ENCODE measurements around the gene LSM7.
"Not testable (repeated sequence)": the region's sequence is repeated elsewhere in the genome, so short reads cannot be mapped to it uniquely, and the experiment has no call there.

LSM7 gene

DNA sequence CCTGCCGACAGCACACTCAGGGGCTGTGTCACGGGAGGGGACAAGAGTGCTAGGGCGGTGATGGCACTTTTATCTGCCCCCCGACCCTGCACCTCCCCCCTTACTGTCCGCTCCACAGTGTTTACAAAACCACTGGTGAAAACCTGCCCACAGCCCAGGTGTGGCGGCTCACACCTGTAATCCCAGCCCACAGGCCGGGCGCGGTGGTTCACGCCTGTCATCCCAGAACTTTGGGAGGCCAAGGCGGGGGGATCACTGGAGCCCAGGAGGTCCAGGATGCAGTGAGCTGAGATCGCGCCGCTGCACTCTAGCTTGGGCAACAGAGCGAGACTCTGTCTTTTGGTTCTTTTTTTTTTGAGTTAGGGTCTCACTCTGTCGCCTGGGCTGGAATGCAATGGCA, 32.2 kb downstream of the LSM7 start:
- no peak for DNase-seq

- no peak for DNase-seq
These were observed 33.6 kb downstream of the LSM7 start for GRCh38 chr19:2294687-2295335.

DNA sequence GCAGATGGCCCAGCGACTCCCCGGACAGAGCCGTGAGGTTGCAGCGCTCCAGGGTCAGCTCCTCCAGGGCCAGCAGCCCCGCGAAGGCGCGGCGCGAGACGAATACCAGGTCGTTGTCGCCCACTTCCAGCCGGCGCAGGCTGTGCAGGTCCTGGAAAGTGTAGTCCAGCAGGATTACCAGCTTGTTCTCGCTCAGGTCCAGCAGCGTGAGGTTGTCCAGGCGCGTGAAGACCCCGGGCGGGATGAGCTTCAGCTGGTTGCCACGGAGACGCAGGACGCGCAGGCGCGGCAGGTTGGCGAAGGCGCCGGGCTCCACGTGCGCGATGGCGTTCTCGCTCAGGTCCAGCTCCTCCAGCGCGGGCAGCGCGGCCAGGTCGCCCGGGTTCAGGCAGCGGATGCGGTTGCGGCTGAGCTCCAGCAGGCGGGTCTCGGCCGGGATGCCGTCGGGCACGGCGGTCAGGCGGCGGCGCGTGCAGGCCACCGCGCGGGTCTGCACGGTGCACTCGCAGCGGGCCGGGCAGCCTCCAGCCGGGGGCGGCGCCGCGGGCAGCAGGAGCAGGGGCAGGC, 37.1 kb downstream of the LSM7 start:
- DNase-seq, result no peak

DNA sequence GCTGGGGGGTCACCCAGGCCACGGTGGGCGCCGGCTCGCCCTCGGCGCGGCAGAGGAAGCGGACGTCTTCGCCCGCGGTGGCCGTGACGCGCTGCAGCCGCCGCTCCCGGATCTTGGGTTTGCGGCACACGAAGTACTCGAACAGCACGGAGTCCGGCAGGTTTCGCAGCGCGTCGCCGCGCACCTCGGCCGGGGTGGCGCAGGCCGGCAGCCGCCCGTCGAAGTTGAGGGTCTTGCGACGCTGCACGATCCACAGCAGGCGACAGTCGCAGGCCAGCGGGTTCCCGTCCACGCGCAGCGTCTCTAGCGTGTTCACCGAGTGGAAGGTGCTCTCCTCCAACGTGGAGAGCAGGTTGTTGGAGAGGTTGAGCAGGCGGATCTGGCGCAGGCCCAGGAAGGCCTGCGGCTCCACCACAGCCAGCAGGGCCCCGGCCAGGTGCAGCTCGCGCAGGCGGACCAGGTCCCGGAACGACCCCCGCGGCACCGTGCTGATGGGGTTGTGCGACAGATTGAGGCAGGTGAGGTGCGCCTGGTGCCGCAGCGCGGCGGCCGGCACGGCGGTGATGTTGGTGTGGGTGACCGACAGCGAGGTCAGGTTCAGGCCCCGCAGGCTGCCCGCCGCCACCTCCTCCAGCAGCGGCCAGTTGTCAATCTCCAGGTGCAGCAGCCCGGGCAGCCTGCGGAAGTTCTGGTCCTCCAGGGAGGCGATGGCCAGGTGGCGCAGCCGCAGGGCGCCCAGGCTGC, 37.8 kb downstream of the LSM7 start:
- no peak for DNase-seq

DNA sequence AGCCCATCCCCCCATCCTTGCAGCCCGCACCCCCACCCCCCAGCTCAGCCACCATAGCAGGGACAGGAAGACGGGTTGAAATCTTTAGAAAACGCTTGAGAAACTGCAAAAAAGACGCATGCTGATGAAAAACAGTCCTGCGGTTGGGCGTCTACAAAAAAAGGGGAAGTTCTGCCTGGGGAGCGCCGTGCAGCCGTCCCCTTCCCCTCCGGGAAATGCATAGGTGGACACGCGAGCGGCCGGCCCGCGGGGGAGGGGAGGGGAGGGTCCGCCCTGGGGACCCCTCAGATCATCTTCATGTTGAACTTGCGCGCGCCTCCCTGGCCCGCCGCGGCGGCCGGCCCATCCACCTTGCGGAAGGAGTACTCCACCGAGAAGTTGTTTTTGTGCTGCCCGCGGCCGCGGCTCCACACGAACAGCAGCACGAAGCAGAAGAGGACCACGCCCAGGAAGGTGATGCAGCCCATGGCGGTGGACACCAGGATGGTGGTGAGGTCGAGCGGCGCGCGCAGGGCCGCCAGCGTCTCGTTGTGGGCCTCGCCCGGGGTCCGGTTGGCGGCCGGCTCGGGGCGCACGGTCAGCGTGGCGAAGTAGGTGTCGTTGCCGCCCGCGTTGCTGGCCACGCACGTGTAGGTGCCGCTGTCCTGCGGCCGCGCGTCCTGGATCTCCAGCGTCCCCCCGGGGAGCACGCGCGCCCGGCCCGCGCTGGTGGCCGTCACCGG, 38.5 kb downstream of the LSM7 start:
- DNase-seq, result no peak

DNA sequence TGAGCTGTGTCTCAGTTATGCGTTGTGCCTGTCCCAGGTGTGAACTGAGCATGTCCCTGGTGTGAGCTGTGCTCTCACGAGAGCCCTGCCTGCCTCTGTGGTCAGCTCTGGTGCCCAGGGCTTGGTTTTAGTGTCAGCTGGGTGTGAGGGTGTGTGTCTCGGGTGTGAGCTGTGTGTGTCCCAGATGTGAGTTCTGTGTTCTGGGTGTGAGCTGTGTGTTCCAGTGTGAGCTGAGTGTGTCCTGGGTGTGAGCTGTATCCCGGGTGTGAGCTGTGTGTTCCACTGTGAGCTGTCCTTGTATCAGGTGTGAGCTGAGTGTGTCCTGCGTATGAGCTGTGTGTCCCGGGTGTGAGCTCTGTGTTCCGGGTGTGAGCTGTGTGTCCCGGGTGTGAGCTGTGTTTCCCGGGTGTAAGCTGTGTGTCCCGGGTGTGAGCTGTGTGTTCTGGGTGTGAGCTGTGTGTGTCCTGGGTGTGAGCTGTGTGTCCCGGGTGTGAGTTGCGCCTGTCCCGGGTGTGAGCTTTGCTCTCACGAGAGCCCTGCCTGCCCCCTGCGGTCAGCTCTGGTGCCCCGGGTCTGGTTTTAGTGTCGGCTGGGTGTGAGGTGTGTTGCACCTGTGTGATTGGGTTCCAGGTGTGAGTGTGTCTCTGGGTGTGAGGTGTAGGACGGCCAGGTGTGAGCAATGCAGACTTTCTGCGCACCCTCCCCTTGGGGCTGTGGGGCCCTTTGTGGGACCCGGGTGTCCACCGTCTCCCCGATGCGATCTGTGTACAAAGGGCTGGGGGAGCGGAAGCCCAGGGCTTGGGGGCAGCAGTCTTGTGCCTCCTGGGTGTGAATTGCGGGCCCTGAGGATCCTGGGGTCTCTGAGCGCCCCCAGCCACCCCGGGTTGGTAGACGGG, 39.3 kb downstream of the LSM7 start:
- no peak for DNase-seq

- DNase-seq, result no peak
These were observed 40.0 kb downstream of the LSM7 start for GRCh38 chr19:2288338-2288817.

DNA sequence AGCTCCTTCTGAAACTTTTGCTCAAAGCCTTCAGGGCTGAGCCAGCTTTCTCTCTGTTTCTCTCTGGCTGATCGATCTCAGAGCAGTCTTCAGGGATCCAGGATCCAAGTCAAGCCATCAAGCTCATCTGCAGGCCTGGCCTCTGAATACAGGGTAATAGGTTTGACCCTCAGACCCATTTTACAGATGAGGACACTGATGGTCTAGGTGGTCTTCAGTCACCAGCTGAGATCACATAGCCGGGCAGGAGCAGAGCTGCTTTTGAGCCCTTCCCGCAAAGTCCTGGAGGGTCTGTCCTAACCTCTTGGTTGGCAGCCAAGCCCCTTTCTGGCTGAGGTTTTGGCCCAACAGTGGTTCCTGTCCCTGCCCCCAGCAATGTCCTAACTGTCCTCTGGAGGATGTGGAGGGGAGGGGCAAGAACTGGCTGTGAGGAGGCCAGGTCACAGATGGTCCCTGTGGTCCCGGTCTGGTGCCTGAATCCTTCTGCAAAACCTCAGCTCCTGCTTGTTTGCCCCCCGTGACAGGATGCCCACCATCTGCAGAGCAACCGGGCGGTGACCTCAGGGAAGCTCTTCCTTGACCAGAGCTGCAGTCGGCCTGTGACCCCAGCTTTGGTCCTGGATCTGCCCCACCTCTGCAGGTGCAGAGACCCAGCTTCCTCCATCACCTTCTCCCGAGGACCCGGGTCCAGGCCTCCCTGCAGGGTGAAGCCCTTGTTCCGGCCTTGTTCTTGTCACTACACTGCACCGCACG, 40.6 kb downstream of the LSM7 start:
- DNase-seq, result no peak

GRCh38 chr19:2286402-2287140, 41.8 kb downstream of the LSM7 start:
- DNase-seq, result peak; percentile 11

GRCh38 chr19:2283835-2284507, 44.4 kb downstream of the LSM7 start:
- DNase-seq, result peak; percentile 10

- DNase-seq, result no peak
These were observed 45.5 kb downstream of the LSM7 start for GRCh38 chr19:2282862-2283237.

- DNase-seq, result peak; percentile 85
These were observed 46.1 kb downstream of the LSM7 start, which contains the start of gene PEAK3 for GRCh38 chr19:2282062-2282861. PEAK3 (minus strand) TSS chr19:2282175; CDS start chr19:2280931, 1,244 bp downstream.

DNA sequence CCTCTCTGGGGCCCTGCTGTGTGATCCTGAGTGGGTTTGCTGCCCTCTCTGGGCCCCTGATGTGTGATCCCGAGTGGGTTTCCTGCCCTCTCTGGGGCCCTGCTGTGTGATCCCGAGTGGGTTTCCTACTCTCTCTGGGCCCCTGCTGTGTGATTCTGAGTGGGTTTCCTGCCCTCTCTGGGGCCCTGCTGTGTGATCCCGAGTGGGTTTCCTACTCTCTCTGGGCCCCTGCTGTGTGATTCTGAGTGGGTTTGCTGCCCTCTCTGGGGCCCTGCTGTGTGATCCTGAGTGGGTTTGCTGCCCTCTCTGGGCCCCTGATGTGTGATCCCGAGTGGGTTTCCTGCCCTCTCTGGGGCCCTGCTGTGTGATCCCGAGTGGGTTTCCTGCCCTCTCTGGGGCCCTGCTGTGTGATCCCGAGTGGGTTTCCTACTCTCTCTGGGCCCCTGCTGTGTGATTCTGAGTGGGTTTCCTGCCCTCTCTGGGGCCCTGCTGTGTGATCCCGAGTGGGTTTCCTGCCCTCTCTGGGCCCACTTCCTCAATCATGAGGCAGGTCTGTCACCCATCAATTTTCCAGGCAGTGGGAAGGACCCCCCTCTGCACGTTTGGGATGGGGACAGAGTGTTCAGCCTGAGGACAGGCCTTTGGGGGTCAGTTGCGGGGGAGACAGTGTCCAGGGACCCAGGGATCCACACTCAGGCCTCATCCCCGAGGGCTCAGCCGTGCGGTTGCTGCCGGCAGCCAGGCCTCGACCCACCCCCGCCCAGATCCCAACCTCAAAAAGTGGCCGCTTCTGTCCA, 46.9 kb downstream of the LSM7 start:
- not testable (repeated sequence) for DNase-seq

DNA sequence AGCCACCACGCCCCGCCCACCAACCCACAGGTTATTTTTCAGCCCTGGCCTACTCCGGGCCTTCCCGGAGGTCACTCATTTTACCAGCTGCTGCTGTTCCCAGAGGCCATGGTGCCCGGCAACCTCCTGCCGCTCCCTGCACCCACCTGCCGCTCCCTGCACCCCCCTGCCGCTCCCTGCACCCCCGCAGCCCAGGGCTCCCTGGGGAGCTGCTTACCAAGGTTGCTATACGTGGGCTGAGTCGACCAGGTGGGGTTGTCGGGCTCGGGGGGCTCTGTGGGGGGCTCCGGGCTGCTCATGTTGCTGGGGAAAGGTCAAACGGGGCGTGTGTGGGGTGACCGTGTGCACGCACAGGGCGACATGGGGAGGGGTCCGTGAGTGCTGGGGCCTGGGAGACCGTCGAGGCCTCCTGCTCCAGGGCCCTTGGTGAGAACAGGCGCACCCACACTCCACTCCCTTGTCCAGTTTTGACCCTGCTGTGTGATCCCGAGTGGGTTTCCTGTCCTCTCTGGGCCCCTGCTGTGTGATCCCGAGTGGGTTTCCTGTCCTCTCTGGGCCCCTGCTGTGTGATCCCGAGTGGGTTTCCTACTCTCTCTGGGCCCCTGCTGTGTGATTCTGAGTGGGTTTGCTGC, 47.6 kb downstream of the LSM7 start:
- no peak for DNase-seq

DNA sequence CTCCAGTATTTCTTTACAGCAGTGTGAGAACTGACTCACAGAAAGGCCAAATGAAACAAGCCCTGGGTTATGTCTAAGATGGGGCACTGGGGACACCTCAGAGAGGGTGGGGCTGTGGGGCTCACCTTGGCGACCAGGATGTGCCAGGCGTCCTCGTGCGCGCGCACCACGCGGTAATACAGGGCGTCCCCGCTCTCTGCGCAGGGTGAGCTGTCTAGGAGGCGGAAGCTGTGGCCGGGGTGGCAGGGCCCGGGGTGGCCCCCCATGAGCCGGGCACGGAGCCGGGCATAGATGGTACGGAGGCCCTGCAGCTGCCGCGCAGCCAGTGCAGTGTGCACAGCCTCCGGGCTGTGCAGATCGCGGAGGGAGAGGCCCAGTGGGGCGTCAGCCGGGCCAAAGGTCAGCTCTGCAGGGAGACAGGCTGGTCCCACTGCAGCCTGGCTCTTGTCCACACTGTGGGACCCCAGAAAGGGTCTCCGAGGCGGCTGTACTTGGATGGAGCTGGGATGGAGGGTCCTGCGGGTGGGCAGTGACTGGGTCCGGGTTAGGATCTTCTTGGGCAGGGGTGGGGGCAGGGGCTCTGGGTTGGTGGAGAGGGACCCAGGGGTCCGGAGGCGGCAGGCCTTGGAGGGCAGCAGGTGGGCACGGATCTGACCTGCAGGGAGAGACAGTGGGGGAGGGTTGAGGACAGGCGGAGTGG, 49.8 kb downstream of the LSM7 start:
- no peak for DNase-seq

DNA sequence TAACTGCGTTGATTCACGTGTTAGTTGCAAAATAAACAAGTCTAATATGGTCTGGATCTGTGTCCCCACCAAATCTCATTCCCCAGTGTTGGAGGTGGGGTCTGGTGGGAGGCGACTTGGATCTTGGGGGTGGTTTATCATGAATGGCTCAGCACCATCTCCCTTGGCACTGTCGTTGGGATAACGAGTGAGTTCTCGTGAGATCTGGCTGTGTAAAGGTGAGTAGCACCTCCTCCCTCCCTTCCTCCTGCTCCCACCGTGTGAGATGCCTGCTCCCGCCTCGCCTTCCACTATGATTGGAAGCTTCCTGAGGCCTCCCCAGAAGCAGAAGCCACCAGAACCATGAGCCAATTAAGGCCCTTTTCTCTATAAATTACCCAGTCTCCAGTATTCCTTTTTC, 51.2 kb downstream of the LSM7 start:
- no peak for DNase-seq

- DNase-seq, result no peak
These were observed 51.9 kb downstream of the LSM7 start for GRCh38 chr19:2276429-2276986.
